Nephron progenitor cell (in vitro differentiated cells): Measurements from ENCODE around the gene EVA1B.

Experiments
- DNase-seq: peaks from one replicate; pipeline ENCODE4 v3.0.0; 2021
- H3K27ac Mint-ChIP-seq: 2 replicates; pipeline ENCODE4 v1.8.0; 2021; ENCODE audit warnings: mild to moderate bottlenecking, moderate library complexity, mixed read lengths
- H3K27me3 Mint-ChIP-seq: 2 replicates; pipeline ENCODE4 v1.8.0; 2021; ENCODE audit warnings: mild to moderate bottlenecking, low read depth, mixed read lengths; ENCODE audit not compliant: poor library complexity
- H3K36me3 Mint-ChIP-seq: 2 replicates; pipeline ENCODE4 v1.8.0; 2021; ENCODE audit warnings: low read depth, mixed read lengths
- H3K4me1 Mint-ChIP-seq: 2 replicates; pipeline ENCODE4 v1.8.0; 2021; ENCODE audit warnings: mixed read lengths
- H3K4me3 Mint-ChIP-seq: 2 replicates; pipeline ENCODE4 v1.8.0; 2021; ENCODE audit warnings: mild to moderate bottlenecking, moderate library complexity, mixed read lengths
- H3K9me3 Mint-ChIP-seq: 2 replicates; pipeline ENCODE4 v1.8.0; 2021; ENCODE audit warnings: mild to moderate bottlenecking, moderate library complexity, mixed read lengths
- TF ChIP-seq, protein P1 (sequence below): fragments of 200-600 bp; sonication (generic); IDR thresholded peaks from 2 replicates; pipeline ENCODE4 v1.5.0; 2021; ENCODE audit warnings: antibody characterized with exemption

Gene EVA1B

DNA sequence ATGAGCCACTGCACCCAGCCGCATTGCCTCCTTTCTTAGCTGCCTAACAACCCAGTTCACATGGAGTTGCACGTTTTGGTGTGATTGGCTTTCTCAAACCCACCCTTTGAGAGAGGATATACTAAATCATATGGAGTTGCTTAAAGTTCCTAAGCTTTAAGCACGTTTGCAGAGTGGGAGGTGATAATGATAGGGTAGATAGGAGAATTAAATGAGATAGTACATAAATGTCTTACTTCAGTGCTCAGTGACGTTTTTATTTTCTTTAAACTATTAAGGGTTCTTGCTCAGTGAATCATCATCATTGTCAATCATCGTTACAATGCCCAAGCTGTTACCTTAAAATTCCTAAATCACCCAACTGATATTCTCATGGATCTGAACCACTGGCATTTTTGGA is 20.2 kb downstream of the EVA1B start:
- no peaks in the 10 kb centered on the region for H3K27me3 Mint-ChIP-seq
- H3K4me3 Mint-ChIP-seq = no peak overlapping the region
- DNase-seq = no peak
- H3K27ac Mint-ChIP-seq = no peak overlapping the region
- H3K4me1 Mint-ChIP-seq = peaks cover 25% of the 10 kb centered on the region
- H3K36me3 Mint-ChIP-seq = peaks cover 45% of the 10 kb centered on the region
- TF ChIP-seq, protein P1, sequence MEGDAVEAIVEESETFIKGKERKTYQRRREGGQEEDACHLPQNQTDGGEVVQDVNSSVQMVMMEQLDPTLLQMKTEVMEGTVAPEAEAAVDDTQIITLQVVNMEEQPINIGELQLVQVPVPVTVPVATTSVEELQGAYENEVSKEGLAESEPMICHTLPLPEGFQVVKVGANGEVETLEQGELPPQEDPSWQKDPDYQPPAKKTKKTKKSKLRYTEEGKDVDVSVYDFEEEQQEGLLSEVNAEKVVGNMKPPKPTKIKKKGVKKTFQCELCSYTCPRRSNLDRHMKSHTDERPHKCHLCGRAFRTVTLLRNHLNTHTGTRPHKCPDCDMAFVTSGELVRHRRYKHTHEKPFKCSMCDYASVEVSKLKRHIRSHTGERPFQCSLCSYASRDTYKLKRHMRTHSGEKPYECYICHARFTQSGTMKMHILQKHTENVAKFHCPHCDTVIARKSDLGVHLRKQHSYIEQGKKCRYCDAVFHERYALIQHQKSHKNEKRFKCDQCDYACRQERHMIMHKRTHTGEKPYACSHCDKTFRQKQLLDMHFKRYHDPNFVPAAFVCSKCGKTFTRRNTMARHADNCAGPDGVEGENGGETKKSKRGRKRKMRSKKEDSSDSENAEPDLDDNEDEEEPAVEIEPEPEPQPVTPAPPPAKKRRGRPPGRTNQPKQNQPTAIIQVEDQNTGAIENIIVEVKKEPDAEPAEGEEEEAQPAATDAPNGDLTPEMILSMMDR = no peak
- no peaks in the 10 kb centered on the region for H3K9me3 Mint-ChIP-seq

DNA sequence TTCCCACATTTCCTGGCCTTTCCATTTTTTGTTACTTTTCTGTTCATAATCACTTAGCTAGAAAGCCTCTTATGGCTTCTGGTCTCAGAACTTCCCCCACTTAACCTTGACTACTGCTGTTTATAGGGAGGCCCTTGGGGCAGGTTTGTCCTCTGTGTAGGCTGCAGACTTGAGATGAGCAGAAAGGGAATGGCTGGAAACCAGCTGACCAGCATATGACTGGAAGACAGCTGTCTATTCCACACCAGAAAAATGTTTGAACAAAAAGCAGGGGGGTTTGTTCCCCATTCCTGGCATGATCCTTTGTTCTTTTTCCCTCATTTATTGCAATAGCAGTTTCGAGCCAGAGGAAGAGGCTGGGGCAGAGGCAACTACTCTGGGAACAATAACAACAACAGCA is 22.2 kb downstream of the EVA1B start:
- no peaks in the 10 kb centered on the region for H3K9me3 Mint-ChIP-seq
- TF ChIP-seq, protein P1 = no peak
- peaks cover 52% of the 10 kb centered on the region for H3K36me3 Mint-ChIP-seq
- H3K27me3 Mint-ChIP-seq = no peaks in the 10 kb centered on the region
- H3K4me3 Mint-ChIP-seq = no peak overlapping the region
- no peak for DNase-seq
- no peak overlapping the region for H3K27ac Mint-ChIP-seq
- peaks cover 10% of the 10 kb centered on the region for H3K4me1 Mint-ChIP-seq

DNA sequence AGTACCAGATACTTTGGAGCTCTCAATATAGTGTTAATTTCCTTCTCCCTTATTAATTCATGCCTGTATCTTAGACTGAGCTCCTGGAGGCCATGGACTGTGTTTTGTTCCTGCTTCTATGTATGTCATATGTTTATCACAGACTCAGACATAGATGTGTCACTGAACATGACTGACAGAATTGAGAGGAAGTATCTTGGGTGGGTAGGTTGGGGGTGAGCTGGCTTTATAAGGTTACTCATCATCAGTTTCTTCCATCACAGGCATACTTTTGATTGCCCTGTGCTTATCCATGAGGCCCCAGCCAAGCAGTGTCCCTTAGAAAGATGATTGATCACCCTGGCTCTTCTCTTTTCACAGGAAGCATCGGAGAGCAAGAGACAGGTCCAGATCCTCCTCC is 22.9 kb downstream of the EVA1B start:
- H3K4me1 Mint-ChIP-seq = peaks cover 6% of the 10 kb centered on the region
- no peak overlapping the region for H3K27ac Mint-ChIP-seq
- no peaks in the 10 kb centered on the region for H3K9me3 Mint-ChIP-seq
- TF ChIP-seq, protein P1 = no peak
- no peak for DNase-seq
- no peak overlapping the region for H3K4me3 Mint-ChIP-seq
- H3K27me3 Mint-ChIP-seq = no peaks in the 10 kb centered on the region
- peaks cover 58% of the 10 kb centered on the region for H3K36me3 Mint-ChIP-seq

DNA sequence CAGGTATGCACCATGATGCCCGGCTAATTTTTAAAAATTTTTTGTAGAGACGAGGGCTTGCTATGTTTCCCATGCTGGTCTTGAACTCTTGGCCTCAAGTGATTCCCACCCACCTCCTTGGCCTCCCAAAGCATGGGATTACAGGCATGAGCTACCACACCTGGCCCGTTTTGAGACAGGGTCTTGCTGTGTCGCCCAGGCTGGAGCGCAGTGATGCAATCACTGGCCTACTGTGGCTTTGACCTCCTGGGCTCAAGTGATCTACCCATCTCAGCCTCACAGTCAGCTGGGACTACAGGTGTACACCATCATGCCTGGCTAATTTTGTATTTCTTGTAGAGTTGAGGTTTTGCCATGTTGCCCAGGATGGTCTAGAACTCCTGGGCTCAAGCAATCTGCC is 24.8 kb downstream of the EVA1B start:
- H3K9me3 Mint-ChIP-seq = no peaks in the 10 kb centered on the region
- H3K27me3 Mint-ChIP-seq = no peaks in the 10 kb centered on the region
- H3K36me3 Mint-ChIP-seq = peaks cover 66% of the 10 kb centered on the region
- no peak overlapping the region for H3K4me3 Mint-ChIP-seq
- no peaks in the 10 kb centered on the region for H3K4me1 Mint-ChIP-seq
- no peak overlapping the region for H3K27ac Mint-ChIP-seq
- TF ChIP-seq, protein P1 = no peak
- no peak for DNase-seq

DNA sequence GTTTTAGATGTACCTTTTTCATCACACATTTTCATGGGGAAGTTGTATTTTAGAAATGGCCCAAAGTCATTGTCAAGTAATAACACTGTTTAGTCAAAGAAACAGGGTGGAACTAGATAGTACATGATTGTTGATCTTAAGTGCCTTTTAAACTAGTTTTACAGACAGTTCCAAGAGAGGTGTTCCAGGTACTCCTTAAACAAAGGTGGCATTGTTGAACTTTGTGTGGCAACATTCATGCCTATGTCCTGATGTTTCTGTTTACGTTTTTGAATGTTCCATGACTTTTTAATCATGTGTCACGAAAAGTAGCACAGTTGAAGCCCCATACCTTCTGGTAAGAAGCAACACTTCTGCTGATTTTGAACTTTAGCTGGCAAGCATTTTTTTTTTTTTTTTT is 26.4 kb downstream of the EVA1B start:
- Mint-ChIP-seq H3K4me3 (no peak overlapping the region), H3K36me3 (peaks cover 62% of the 10 kb centered on the region), H3K27ac (no peak overlapping the region), H3K9me3 (no peaks in the 10 kb centered on the region), H3K4me1 (no peaks in the 10 kb centered on the region), H3K27me3 (no peaks in the 10 kb centered on the region)
- no peak for DNase-seq
- TF ChIP-seq, protein P1 = no peak

DNA sequence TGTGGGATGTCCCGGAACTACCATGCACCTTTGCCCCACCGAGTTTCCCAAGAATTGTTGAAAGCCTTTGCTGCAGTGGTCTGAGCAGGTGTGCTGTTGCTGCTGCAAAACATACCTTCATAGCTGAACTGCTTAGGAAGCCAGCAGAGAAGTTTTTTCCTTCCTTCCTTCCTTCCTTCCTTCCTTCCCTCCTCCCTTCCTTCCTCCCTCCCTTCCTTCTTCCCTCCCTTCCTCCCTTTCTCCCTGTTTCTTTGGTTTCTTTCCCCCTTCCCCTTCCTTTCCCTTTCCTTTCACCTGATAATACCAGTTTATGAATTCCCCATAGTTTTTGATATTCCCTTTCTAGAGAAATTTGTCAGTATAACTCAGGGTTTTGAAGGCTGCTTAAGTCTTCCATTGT is 28.1 kb downstream of the EVA1B start:
- Mint-ChIP-seq H3K4me3 (no peak overlapping the region), H3K27me3 (no peaks in the 10 kb centered on the region)
- TF ChIP-seq, protein P1 = no peak

More for the DNA sequence above, 28.1 kb downstream of the EVA1B start:
- Mint-ChIP-seq H3K4me1 (peaks cover 6% of the 10 kb centered on the region), H3K9me3 (no peaks in the 10 kb centered on the region), H3K27ac (no peak overlapping the region), H3K36me3 (peaks cover 66% of the 10 kb centered on the region)
- DNase-seq = no peak
